ENCODE measurements around the gene EPHB1.
"Not testable (repeated sequence)": the region's sequence is repeated elsewhere in the genome, so short reads cannot be mapped to it uniquely, and the experiment has no call there.

EPHB1 gene

DNA sequence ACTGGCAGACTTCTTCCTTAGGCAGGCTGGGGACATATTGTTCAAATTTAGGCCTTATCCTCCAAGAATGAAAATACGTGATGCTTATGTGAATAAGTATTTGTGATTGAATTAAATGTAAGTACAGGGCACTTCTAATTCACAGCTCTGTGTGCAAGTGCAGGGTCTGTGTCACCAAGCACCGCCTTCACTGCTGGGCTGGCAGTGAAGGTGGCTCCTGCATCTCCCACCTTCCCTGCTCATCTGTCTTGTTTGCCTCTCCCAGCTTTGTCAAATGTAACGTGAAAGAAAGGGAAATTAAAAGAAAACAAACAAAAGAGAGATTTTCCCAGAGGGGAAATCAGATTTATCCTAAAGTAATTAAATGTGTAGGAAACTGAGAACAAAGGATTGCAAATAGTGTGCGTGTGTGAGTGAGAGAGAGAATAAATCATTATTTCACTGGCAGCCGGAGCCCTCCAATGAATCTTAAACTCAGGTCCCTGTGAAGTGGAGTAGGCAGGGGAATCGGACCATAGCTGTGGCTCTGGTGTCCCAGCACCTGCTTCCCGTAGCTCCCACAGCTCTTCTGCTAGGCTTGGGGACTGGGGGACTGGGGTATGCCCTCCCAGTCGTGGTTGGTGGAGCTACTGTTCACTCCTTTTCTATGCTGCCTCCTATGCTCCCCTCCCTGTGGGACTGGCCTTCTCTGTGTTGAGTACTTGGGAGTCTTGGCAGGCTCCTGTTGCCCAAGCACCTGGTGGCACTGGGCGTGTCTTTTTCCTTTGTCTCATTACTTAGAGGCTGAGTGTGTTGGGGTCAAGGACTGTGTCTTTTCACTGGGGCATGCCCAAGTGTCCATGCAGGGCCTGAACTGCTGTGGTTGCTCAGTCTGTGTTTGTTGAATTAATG lies 222.2 kb downstream of the EPHB1 start:
- DNase-seq, result no peak

GRCh38 chr3:135018149-135018923 lies 223.3 kb downstream of the EPHB1 start:
- no peak for DNase-seq

- no peak for DNase-seq
Measured at GRCh38 chr3:135020181-135020580, 225.1 kb downstream of the EPHB1 start.

GRCh38 chr3:135023996-135024658 lies 229.1 kb downstream of the EPHB1 start:
- no peak for DNase-seq

GRCh38 chr3:135030768-135031615 lies 235.9 kb downstream of the EPHB1 start:
- DNase-seq, result not testable (repeated sequence)

DNA sequence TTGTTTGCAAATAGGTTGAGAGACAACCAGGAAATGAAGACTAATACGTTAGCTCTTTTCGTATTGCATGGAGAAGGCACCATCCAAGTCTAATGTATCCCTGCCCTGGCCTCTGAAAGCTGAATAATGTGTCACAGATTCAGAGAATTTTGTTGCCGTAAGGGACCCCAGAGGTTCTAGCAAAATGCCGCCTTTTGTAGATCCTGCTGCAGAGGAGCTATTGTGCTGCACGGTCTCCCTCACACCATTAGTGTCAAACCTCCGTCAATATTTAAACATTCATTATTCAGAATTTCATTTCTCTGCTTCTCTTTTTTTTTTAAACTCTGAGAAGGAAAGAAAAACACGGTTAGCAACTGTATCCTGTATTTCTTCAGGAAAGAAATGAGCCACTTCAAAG lies 238.7 kb downstream of the EPHB1 start:
- DNase-seq, result no peak

DNA sequence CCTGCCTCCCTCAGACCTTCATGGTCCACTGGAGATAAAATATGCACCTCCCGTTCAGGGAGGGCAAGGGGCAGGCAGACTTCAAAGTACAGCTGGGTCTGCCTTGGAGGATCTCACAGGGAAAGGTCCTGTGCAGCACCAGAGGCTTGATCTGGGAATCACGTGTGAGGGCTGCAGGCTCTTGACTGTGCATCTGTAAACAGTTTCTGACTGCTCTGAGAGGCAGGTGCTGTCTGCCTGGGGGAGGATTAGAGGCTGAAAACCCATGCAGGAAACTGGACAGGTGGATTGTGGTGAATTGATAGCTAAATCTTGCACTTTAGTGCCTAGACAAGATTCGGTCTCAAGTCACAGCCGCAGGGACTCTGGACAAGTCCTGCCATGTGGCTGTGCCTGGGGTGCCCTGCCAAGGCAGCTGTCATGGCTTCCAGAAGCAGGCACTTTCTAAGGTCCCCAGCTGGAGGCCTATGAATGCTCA lies 239.3 kb downstream of the EPHB1 start:
- DNase-seq, result no peak

- no peak for DNase-seq
Measured at GRCh38 chr3:135034891-135035440, 239.9 kb downstream of the EPHB1 start.

- DNase-seq, result no peak
Measured at GRCh38 chr3:135038186-135038585, 243.1 kb downstream of the EPHB1 start.

DNA sequence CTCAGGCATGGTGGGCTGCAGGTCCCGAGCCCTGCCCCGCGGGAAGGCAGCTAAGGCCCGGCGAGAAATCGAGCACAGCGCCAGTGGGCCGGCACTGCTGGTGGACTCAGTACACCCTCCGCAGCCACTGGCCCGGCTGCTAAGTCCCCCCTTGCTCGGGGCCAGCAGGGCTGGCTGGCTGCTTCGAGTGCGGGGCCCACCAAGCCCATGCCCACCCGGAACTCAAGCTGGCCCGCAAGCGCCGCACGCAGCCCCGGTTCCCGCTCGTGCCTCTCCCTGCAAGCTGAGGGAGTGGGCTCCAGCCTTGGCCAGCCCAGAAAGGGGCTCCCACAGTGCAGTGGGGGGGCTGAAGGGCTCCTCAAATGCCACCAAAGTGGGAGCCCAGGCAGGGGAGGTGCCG lies 244.5 kb downstream of the EPHB1 start:
- not testable (repeated sequence) for DNase-seq

- DNase-seq, result no peak
Measured at GRCh38 chr3:135040321-135041240, 245.5 kb downstream of the EPHB1 start.

- DNase-seq, result no peak
Measured at GRCh38 chr3:135041601-135042000, 246.5 kb downstream of the EPHB1 start.

DNA sequence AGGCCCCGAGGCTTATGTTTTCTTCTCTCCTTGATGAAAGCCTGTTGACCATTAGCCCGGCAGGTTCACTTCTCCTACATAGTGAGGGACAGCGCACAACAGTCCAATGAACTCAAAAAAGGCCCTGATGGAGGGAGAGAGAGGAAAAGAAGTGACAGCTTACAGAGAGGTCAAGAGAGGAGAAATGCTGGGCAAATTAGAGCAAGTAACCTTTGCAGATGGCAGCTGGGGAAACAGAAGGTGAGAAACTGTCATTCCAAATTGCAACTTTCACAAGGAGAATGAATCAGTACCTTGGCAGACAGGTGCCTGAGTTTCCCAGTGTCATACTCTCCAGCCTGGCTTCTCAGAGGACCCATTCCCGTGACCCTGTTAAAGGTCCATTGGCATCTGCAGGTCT lies 252.0 kb downstream of the EPHB1 start:
- DNase-seq, result no peak

DNA sequence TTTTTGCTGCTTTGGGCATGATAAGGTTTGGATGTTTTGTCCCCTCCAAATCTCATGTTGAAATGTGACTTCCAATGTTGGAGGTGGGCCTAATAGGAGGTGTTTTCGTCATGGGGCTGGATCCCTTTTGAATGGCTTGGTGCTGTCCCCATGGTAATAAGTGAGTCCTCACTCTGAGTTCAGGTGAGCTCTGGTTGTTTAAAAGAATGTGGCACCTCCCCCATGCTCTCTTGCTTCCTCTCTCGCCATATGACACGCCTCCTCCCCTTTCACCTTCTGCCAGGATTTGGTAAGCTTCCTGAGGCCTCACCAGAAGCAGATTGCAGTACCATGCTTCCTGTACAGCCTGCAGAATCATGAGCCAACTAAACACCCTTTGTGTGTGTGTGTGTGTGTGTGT lies 255.5 kb downstream of the EPHB1 start:
- no peak for DNase-seq

GRCh38 chr3:135051409-135051973 lies 256.4 kb downstream of the EPHB1 start:
- no peak for DNase-seq

DNA sequence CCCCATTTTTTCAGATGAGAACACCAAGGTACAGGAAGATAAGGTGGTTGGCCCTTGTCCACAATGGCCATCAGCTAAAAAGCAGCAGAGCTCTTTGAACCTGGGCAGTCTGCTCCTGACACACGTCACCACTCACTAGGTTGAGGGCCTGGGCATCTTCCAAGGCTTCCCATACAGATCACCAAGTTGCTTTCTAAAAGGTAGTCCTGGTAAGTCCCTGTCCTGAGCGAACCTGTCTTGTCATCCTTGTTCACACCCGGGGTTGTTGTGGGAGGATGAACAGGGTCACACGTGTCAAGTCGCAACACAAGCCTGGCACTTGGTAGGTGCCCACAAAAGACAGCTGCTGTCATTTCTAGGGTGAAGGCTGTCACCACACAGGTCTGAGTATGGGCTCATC lies 260.4 kb downstream of the EPHB1 start:
- DNase-seq, result no peak

GRCh38 chr3:135056084-135056730 lies 261.1 kb downstream of the EPHB1 start:
- DNase-seq, result no peak

DNA sequence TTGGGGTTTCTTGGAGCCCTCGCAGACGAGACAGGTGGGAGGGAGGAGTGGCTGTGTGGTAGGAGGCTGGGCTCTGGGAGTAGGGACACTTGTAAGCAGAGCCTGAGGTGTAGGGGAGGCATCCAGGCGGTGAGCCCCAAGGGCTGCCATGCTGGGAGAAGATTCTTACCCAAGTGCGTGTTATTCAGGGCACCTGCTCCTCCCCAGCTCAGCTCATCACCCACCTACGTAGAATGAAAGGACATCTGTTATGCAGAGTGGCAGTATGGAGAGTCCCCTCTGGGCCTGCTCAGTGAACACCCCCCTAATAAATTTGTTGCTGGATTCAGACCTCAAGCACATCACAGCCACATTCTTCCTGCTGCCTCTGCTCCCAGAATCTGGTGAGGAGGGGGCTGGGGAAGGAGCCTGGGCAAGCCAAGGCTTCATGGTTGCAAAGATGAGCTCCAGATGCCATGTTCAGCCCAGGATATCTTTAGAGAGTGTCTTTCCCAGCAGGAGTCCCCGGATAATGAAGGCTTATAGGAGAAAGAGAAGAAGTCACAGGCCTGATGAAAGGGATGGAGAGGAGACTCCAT lies 261.8 kb downstream of the EPHB1 start:
- DNase-seq, result no peak

DNA sequence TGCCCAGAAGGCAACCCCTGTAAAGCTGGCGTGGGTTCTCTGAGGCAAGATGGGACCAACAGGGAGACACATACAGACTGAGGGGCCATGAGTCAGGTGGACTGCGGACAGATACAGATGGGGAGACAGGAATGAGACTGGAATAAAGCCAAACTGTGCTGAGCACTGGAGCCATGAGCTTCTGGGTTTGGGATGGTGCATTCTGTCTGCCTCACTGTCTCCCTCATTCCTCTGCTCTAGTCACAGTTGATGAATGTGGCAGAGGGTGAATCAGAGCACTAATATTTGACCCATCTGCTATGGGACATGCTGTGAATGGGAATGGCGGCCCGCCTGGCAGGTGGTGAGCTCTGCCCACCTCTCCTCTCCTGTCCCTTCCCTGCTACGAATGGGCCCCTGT lies 262.9 kb downstream of the EPHB1 start:
- DNase-seq, result no peak

DNA sequence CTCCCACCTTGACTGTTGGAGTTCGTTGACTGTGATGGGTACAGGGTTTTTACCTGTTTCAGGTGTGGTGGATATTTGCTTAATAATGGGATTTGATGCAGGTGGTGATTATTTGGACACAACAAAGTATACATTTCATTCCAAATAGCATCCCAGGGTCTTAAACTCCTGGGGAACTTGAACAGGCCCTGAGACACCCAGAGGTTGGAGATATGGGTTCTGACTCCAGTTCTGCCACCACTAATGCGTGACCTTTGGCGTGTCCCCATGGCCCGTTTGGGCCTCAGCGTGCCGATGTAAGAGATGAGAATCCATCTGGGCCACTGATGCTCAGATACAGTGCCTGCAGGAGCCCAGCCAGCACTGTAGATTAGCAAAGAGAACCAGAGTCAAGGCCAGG lies 264.5 kb downstream of the EPHB1 start:
- DNase-seq, result no peak
